ENCODE results near the gene ALOX5. TPM values are rescaled to one million over a fixed set of nuclear protein-coding genes. Genes with fewer than 3 reads are reported as not detected.

ALOX5 gene
- total and polyA plus RNA-seq, 2 experiments from 2014 or later: 3.7 to 5.4 TPM

DNA sequence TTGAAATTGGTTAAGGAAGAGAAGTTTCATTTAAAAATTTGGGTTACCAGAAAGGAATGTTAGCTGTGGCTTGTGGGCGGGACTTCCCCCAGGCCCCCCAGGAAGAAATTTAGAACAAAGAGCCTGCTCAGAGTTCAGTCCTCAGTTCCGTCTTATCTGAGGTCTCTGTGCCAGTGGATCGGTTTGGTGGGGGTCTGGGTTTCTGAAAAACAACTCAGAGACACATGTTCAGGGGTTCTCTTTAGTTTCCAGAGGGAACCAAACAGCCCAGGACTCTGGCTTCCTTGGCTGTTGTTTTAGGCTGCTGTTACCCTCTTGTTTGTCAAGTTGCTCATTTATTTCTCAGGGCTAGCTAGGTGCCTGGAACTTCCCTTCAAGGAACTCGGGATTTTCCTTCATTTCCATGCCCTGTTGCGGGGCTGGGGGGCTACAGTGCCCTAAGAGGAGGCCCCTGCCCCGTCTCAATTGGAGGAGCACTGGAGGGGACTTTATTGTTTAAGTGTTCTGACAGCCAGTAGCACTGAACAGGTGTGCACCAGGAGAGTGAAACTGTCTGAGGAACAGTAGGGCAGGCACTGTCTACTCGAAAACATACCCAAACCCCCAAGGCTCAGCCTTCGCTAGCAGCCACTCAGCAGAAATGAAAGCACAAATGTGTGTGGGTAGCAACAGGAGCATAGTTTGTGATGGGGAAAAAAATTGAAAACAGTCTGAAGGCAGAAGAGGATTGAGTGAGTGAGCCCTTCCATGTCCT lies 59.9 kb downstream of the ALOX5 start:
- Mint-ChIP-seq H3K9me3 (peaks cover 13% of the 10 kb centered on the region; the same call in 2 of the 3 replicates), H3K4me3 (no peak overlapping the region), H3K36me3 (ENCODE audit: low read depth) (peaks cover 5% of the 10 kb centered on the region; the same call in 2 of the 3 replicates), H3K27ac (peak overlapping the region; percentile 31), H3K27me3 (ENCODE audit: insufficient read depth, low read depth, poor library complexity) (peaks cover 8% of the 10 kb centered on the region), H3K4me1 (peaks cover 17% of the 10 kb centered on the region)
- H2AFZ ChIP-seq: peak overlapping the region; percentile 45; the same call in 1 of the 2 replicates
- no peaks in the 10 kb centered on the region for H4K20me1 ChIP-seq (replicated peaks; ENCODE audit: insufficient read depth)
- ATAC-seq: peak; percentile 24; the same call in 2 of the 3 replicates
- no peak for DNase-seq (ENCODE audit: low spot score)
- H3K79me2 ChIP-seq (replicated peaks; ENCODE audit: insufficient read depth): no peaks in the 10 kb centered on the region
- H3K4me2 ChIP-seq: 0 out of 2 replicates have a peak overlapping the region, but pooled peaks have one; percentile 36
- no peaks in the 10 kb centered on the region for H3K9me2 ChIP-seq (ENCODE audit: insufficient read depth)
- H3K27me3 ChIP-seq (ENCODE audit: insufficient read depth): no peaks in the 10 kb centered on the region
- TF ChIP-seq, protein P1, sequence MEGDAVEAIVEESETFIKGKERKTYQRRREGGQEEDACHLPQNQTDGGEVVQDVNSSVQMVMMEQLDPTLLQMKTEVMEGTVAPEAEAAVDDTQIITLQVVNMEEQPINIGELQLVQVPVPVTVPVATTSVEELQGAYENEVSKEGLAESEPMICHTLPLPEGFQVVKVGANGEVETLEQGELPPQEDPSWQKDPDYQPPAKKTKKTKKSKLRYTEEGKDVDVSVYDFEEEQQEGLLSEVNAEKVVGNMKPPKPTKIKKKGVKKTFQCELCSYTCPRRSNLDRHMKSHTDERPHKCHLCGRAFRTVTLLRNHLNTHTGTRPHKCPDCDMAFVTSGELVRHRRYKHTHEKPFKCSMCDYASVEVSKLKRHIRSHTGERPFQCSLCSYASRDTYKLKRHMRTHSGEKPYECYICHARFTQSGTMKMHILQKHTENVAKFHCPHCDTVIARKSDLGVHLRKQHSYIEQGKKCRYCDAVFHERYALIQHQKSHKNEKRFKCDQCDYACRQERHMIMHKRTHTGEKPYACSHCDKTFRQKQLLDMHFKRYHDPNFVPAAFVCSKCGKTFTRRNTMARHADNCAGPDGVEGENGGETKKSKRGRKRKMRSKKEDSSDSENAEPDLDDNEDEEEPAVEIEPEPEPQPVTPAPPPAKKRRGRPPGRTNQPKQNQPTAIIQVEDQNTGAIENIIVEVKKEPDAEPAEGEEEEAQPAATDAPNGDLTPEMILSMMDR (conservative IDR thresholded peaks at IDR 0.05; ENCODE audit: low read depth in 2 of 2): no peak
- TF ChIP-seq POLR2AphosphoS5 (IDR thresholded peaks at IDR 0.05; ENCODE audit: low read depth): no peak
- no peak for TF ChIP-seq STAT1 (IDR thresholded peaks at IDR 0.05; ENCODE audit: unreplicated experiment)
- H3K27ac ChIP-seq (ENCODE audit: low read depth): no peak overlapping the region
- no peak overlapping the region for H3K4me3 ChIP-seq
- 0 out of 2 replicates have a peak, but pooled peaks cover 14% of the 10 kb centered on the region for H3K4me1 ChIP-seq (ENCODE audit: insufficient read depth)
- H3K36me3 ChIP-seq (ENCODE audit: insufficient read depth): no peaks in the 10 kb centered on the region
- H3F3A ChIP-seq (replicated peaks; ENCODE audit: low read depth): no peaks in the 10 kb centered on the region

DNA sequence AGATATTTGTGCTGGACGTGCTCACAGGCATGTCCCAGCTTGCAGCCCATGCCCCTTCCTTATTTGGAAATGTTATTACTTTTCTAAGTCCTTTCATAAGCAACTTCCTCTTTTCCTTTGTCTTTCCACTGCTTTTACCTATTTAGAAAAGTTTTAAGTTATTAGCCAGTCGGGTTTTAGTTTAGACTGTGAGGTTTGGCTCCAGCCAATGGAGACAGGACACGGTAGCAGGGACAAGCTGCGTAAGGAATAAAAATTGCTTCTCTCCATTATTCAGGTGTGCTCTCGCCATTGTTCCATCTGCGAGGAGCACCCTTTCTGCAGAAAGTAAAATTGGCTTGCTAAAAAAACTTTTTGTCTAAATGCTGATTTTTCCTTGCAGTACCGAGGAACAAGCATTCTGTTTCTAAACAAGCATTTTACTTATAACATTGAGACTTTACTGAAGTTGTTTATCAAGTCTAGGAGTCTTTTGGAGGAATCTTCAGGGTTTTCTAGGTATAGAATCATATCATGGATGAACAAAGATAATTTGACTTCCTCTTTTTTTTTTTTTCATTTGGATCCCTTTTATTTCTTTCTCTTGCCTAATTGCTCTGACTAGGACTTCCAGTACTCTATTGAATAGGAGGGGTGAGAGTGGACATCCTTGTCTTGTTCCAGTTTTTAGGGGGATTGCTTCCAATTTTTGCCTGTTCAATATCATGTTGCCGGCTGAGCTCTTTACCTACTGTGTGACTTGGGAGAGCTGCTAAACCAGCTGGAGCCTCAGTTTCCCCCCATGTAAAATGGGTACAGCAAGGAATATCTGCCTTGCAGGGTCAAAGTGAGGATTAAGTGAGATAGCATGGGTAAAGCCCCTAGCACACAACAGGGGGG lies 63.8 kb downstream of the ALOX5 start:
- Histone ChIP-seq H3K27ac (ENCODE audit: low read depth) (no peak overlapping the region), H3K36me3 (ENCODE audit: insufficient read depth) (no peaks in the 10 kb centered on the region), H4K20me1 (replicated peaks; ENCODE audit: insufficient read depth) (no peaks in the 10 kb centered on the region), H3K79me2 (replicated peaks; ENCODE audit: insufficient read depth) (no peaks in the 10 kb centered on the region), H3K4me1 (ENCODE audit: insufficient read depth) (0 out of 2 replicates have a peak, but pooled peaks cover 8% of the 10 kb centered on the region), H2AFZ (no peak overlapping the region), H3F3A (replicated peaks; ENCODE audit: low read depth) (no peaks in the 10 kb centered on the region), H3K27me3 (ENCODE audit: insufficient read depth) (no peaks in the 10 kb centered on the region), H3K9me2 (ENCODE audit: insufficient read depth) (no peaks in the 10 kb centered on the region), H3K4me3 (no peak overlapping the region), H3K4me2 (no peak overlapping the region)
- H3K4me1 Mint-ChIP-seq: peaks cover 17% of the 10 kb centered on the region
- ATAC-seq: no peak
- H3K4me3 Mint-ChIP-seq: no peak overlapping the region
- DNase-seq (ENCODE audit: low spot score): no peak
- H3K9me3 Mint-ChIP-seq: peaks cover 13% of the 10 kb centered on the region; the same call in 2 of the 3 replicates
- H3K36me3 Mint-ChIP-seq (ENCODE audit: low read depth): peaks cover 5% of the 10 kb centered on the region
- peaks cover 8% of the 10 kb centered on the region for H3K27me3 Mint-ChIP-seq (ENCODE audit: insufficient read depth, low read depth, poor library complexity)
- H3K27ac Mint-ChIP-seq: no peak overlapping the region
- no peak for TF ChIP-seq STAT1 (IDR thresholded peaks at IDR 0.05; ENCODE audit: unreplicated experiment)
- no peak for TF ChIP-seq EZH2phosphoT487 (IDR thresholded peaks at IDR 0.05; ENCODE audit: unreplicated experiment)
- TF ChIP-seq JUNB (IDR thresholded peaks at IDR 0.05; ENCODE audit: unreplicated experiment): no peak
- TF ChIP-seq, protein P2, sequence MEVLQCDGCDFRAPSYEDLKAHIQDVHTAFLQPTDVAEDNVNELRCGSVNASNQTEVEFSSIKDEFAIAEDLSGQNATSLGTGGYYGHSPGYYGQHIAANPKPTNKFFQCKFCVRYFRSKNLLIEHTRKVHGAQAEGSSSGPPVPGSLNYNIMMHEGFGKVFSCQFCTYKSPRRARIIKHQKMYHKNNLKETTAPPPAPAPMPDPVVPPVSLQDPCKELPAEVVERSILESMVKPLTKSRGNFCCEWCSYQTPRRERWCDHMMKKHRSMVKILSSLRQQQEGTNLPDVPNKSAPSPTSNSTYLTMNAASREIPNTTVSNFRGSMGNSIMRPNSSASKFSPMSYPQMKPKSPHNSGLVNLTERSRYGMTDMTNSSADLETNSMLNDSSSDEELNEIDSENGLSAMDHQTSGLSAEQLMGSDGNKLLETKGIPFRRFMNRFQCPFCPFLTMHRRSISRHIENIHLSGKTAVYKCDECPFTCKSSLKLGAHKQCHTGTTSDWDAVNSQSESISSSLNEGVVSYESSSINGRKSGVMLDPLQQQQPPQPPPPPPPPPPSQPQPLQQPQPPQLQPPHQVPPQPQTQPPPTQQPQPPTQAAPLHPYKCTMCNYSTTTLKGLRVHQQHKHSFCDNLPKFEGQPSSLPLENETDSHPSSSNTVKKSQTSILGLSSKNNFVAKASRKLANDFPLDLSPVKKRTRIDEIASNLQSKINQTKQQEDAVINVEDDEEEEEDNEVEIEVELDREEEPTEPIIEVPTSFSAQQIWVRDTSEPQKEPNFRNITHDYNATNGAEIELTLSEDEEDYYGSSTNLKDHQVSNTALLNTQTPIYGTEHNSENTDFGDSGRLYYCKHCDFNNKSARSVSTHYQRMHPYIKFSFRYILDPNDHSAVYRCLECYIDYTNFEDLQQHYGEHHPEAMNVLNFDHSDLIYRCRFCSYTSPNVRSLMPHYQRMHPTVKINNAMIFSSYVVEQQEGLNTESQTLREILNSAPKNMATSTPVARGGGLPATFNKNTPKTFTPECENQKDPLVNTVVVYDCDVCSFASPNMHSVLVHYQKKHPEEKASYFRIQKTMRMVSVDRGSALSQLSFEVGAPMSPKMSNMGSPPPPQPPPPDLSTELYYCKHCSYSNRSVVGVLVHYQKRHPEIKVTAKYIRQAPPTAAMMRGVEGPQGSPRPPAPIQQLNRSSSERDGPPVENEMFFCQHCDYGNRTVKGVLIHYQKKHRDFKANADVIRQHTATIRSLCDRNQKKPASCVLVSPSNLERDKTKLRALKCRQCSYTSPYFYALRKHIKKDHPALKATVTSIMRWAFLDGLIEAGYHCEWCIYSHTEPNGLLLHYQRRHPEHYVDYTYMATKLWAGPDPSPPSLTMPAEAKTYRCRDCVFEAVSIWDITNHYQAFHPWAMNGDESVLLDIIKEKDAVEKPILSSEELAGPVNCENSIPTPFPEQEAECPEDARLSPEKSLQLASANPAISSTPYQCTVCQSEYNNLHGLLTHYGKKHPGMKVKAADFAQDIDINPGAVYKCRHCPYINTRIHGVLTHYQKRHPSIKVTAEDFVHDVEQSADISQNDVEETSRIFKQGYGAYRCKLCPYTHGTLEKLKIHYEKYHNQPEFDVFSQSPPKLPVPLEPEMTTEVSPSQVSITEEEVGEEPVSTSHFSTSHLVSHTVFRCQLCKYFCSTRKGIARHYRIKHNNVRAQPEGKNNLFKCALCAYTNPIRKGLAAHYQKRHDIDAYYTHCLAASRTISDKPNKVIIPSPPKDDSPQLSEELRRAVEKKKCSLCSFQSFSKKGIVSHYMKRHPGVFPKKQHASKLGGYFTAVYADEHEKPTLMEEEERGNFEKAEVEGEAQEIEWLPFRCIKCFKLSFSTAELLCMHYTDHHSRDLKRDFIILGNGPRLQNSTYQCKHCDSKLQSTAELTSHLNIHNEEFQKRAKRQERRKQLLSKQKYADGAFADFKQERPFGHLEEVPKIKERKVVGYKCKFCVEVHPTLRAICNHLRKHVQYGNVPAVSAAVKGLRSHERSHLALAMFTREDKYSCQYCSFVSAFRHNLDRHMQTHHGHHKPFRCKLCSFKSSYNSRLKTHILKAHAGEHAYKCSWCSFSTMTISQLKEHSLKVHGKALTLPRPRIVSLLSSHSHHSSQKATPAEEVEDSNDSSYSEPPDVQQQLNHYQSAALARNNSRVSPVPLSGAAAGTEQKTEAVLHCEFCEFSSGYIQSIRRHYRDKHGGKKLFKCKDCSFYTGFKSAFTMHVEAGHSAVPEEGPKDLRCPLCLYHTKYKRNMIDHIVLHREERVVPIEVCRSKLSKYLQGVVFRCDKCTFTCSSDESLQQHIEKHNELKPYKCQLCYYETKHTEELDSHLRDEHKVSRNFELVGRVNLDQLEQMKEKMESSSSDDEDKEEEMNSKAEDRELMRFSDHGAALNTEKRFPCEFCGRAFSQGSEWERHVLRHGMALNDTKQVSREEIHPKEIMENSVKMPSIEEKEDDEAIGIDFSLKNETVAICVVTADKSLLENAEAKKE (CRISPR knock-in tag; IDR thresholded peaks at IDR 0.05): no peak
- TF ChIP-seq EZH2 (IDR thresholded peaks at IDR 0.05; ENCODE audit: low read depth, unreplicated experiment): no peak

All from GM23338 (cell line).